Naive thymus-derived CD4-positive, alpha-beta T cell (primary cell): ENCODE data around the gene GSTT2. TPM values are rescaled to one million over a fixed set of nuclear protein-coding genes. Genes with fewer than 3 reads are reported as not detected.

Experiments used
- ATAC-seq: fragments of 150-1000 bp; cut with Tn5 transposase; 2 replicates; pipeline ENCODE4 v1.10.0; 2021; ENCODE audit warnings: mild to moderate bottlenecking, moderate library complexity
- CTCF ChIA-PET: fragments of 350-600 bp; sonication (Branson Sonifier 250); formaldehyde crosslinking; loops from one replicate; lab custom pipeline; 2021; ENCODE audit warnings: antibody characterized with exemption; lab: Charles Lee
- POLR2A ChIA-PET: fragments of 350-600 bp; sonication (Branson Sonifier 250); formaldehyde crosslinking; loops from one replicate; lab custom pipeline; 2021; ENCODE audit warnings: antibody characterized with exemption, inconsistent platforms; lab: Charles Lee
- DNase-seq, 9 donors: peaks; one replicate each; pipeline versions ENCODE4 v3.0.0 to v3.0.0-alpha.2; 2020 to 2022; ENCODE audit warnings: mixed read lengths in 1 of 9
- H3K27ac ChIP-seq: one replicate; pipeline ENCODE4 v1.7.0; 2013; ENCODE audit warnings: mild to moderate bottlenecking, low read depth, low read length, moderate library complexity
- H3K27me3 ChIP-seq, 2 donors: one replicate each; pipeline ENCODE4 v1.7.0; 2013; ENCODE audit warnings: low read length in 2 of 2, mild to moderate bottlenecking in 2 of 2, moderate library complexity in 2 of 2; ENCODE audit not compliant: control insufficient read depth in 2 of 2, insufficient read depth in 2 of 2
- H3K36me3 ChIP-seq, 3 experiments: 1 replicate in 2 of 3; 2 replicates in 1 of 3; pipeline ENCODE4 v1.7.0; 2013; ENCODE audit warnings: low read length in 3 of 3, mild to moderate bottlenecking in 3 of 3, moderate library complexity in 1 of 3; ENCODE audit not compliant: insufficient read depth in 3 of 3, control insufficient read depth in 2 of 3
- H3K4me1 ChIP-seq, 2 donors: one replicate each; pipeline ENCODE4 v1.7.0; 2013; ENCODE audit warnings: low read length in 2 of 2, mild to moderate bottlenecking in 2 of 2, moderate library complexity in 1 of 2; ENCODE audit not compliant: control insufficient read depth in 2 of 2, insufficient read depth in 2 of 2
- H3K4me3 ChIP-seq: 2 replicates; pipeline ENCODE4 v1.7.0; 2013; ENCODE audit warnings: mild to moderate bottlenecking, low read length
- H3K9me3 ChIP-seq, 3 experiments: 1 replicate in 2 of 3; 2 replicates in 1 of 3; pipeline ENCODE4 v1.7.0; 2013; ENCODE audit warnings: low read length in 3 of 3; ENCODE audit not compliant: control insufficient read depth in 2 of 3
- H3K27ac Mint-ChIP-seq, 9 donors: one replicate each; pipeline ENCODE4 v1.8.0; 2020 to 2022; ENCODE audit warnings: mixed read lengths in 9 of 9, mild to moderate bottlenecking in 8 of 9, moderate library complexity in 5 of 9, inconsistent platforms in 2 of 9
- H3K27me3 Mint-ChIP-seq, 5 donors: one replicate each; pipeline ENCODE4 v1.8.0; 2021 to 2022; ENCODE audit warnings: mixed read lengths in 5 of 5, mild to moderate bottlenecking in 1 of 5
- H3K36me3 Mint-ChIP-seq, 5 donors: one replicate each; pipeline ENCODE4 v1.8.0; 2020 to 2022; ENCODE audit warnings: mixed read lengths in 5 of 5, mild to moderate bottlenecking in 3 of 5, inconsistent platforms in 1 of 5
- H3K4me1 Mint-ChIP-seq, 7 donors: one replicate each; pipeline ENCODE4 v1.8.0; 2020 to 2022; ENCODE audit warnings: mixed read lengths in 7 of 7, mild to moderate bottlenecking in 3 of 7, inconsistent platforms in 1 of 7
- H3K4me3 Mint-ChIP-seq, 10 donors: one replicate each; pipeline ENCODE4 v1.8.0; 2020 to 2022; ENCODE audit warnings: mild to moderate bottlenecking in 10 of 10, mixed read lengths in 10 of 10, moderate library complexity in 6 of 10, inconsistent platforms in 2 of 10
- H3K9me3 Mint-ChIP-seq, 11 donors: one replicate each; pipeline ENCODE4 v1.8.0; 2020 to 2022; ENCODE audit warnings: mixed read lengths in 11 of 11, mild to moderate bottlenecking in 4 of 11, inconsistent platforms in 1 of 11, moderate library complexity in 1 of 11
- intact Hi-C, 2 donors: fragments of 100-400 bp; cut with micrococcal nuclease; formaldehyde crosslinking; loops; one replicate each; pipeline ENCODE4 v1.15.1; 2023
- polyA plus RNA-seq, 2 donors: library from polyadenylated mRNA; unstranded; fragments of 300-500 nt; fragmentation: Illumina TruSeq; gene quantifications; one replicate each; pipeline ENCODE4 v1.2.3, GENCODE V29; 2021
- total RNA-seq, 6 experiments: library from RNA in 5 of 6; stranded (reverse) in 5 of 6; gene quantifications; 1 replicate in 5 of 6; 2 replicates in 1 of 6; pipeline ENCODE4 v1.2.3 and lab custom pipeline; 2021 to 2026

GSTT2 gene
- total and polyA plus RNA-seq, 7 experiments from 2014 or later: not detected

- no peak overlapping the region for H3K4me3 Mint-ChIP-seq
- CTCF ChIA-PET: no interaction called here
Observed at GRCh38 chr22:24006207-24006913, 26.4 kb downstream of the GSTT2 start.

DNA sequence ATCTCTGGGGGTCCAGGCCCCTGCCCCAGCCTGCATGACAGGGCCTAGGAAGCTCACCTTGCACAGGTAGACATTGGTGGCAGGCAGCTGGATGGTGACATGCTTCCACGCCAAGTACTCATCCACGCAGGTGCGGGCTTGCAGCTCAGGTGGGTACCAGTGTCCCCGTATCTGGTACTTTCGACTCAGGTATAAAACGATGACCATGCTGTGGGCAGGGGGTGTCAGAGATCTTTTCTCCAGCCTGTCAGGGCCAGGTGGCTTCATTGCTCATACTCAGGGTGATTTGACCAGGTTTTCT is 26.9 kb downstream of the GSTT2 start:
- Mint-ChIP-seq H3K4me1 (peaks cover 5 to 16% (median 12%) of the 10 kb centered on the region in 7 donors), H3K27ac (no peak overlapping the region), H3K36me3 (peaks cover 0 to 4% (median 0%) of the 10 kb centered on the region in 5 donors), H3K27me3 (peaks cover 0 to 5% (median 0%) of the 10 kb centered on the region in 5 donors), H3K9me3 (peaks cover 0 to 6% (median 0%) of the 10 kb centered on the region in 11 donors), H3K4me3 (no peak overlapping the region)
- ChIA-PET CTCF (no interaction called here), POLR2A (no interaction called here)
- no peak overlapping the region for H3K4me3 ChIP-seq
- no peak overlapping the region for H3K27ac ChIP-seq
- ATAC-seq: no peak
- peaks cover 0 to 3% of the 10 kb centered on the region in 2 donors for H3K4me1 ChIP-seq
- peaks cover 0 to 5% (median 0%) of the 10 kb centered on the region in 3 experiments for H3K36me3 ChIP-seq
- no peak for DNase-seq
- intact Hi-C loops: no loop called here
- no peaks in the 10 kb centered on the region for H3K9me3 ChIP-seq
- no peaks in the 10 kb centered on the region for H3K27me3 ChIP-seq

More at GRCh38 chr22:24006207-24006913, 26.4 kb downstream of the GSTT2 start:
- Histone ChIP-seq H3K4me3 (no peak overlapping the region), H3K4me1 (no peaks in the 10 kb centered on the region), H3K27ac (no peak overlapping the region), H3K27me3 (no peaks in the 10 kb centered on the region), H3K9me3 (no peaks in the 10 kb centered on the region), H3K36me3 (peaks cover 0 to 3% (median 0%) of the 10 kb centered on the region in 3 experiments)
- ATAC-seq (no peak), DNase-seq (no peak)
- Mint-ChIP-seq H3K27me3 (peaks cover 0 to 7% (median 0%) of the 10 kb centered on the region in 5 donors), H3K4me1 (peaks cover 5 to 16% (median 12%) of the 10 kb centered on the region in 7 donors), H3K36me3 (peaks cover 0 to 4% (median 0%) of the 10 kb centered on the region in 5 donors), H3K27ac (peak overlapping the region in 1 of 9 donors; percentile 8), H3K9me3 (peaks cover 0 to 6% (median 0%) of the 10 kb centered on the region in 11 donors)
- POLR2A ChIA-PET: no interaction called here
- intact Hi-C loops: no loop called here

GRCh38 chr22:24007253-24008021 is 27.5 kb downstream of the GSTT2 start:
- ChIA-PET POLR2A (no interaction called here), CTCF (no interaction called here)

GRCh38 chr22:24008022-24008283 is 28.0 kb downstream of the GSTT2 start:
- peaks cover 0 to 4% (median 0%) of the 10 kb centered on the region in 5 donors for H3K36me3 Mint-ChIP-seq
- intact Hi-C loops: no loop called here
- no peaks in the 10 kb centered on the region for H3K9me3 ChIP-seq
- no peak overlapping the region for H3K4me3 ChIP-seq
- peak overlapping the region in 1 of 9 donors; percentile 28 for H3K27ac Mint-ChIP-seq
- no peak overlapping the region for H3K27ac ChIP-seq
- DNase-seq (no peak), ATAC-seq (no peak)
- H3K27me3 ChIP-seq: no peaks in the 10 kb centered on the region
- POLR2A ChIA-PET: no interaction called here
- H3K36me3 ChIP-seq: peaks cover 0 to 5% (median 0%) of the 10 kb centered on the region in 3 experiments
- CTCF ChIA-PET: no interaction called here
- H3K9me3 Mint-ChIP-seq: peaks cover 0 to 6% (median 0%) of the 10 kb centered on the region in 11 donors
- H3K4me3 Mint-ChIP-seq: no peak overlapping the region
- peaks cover 5 to 25% (median 19%) of the 10 kb centered on the region in 7 donors for H3K4me1 Mint-ChIP-seq
- peaks cover 0 to 4% (median 0%) of the 10 kb centered on the region in 5 donors for H3K27me3 Mint-ChIP-seq
- peaks cover 4 to 10% of the 10 kb centered on the region in 2 donors for H3K4me1 ChIP-seq

More at GRCh38 chr22:24007253-24008021, 27.5 kb downstream of the GSTT2 start:
- Histone ChIP-seq H3K27ac (no peak overlapping the region), H3K4me3 (no peak overlapping the region), H3K36me3 (peaks cover 0 to 5% (median 0%) of the 10 kb centered on the region in 3 experiments), H3K4me1 (peaks cover 2 to 9% of the 10 kb centered on the region in 2 donors), H3K27me3 (no peaks in the 10 kb centered on the region), H3K9me3 (no peaks in the 10 kb centered on the region)
- Mint-ChIP-seq H3K4me1 (peaks cover 5 to 22% (median 17%) of the 10 kb centered on the region in 7 donors), H3K4me3 (no peak overlapping the region), H3K9me3 (peaks cover 0 to 6% (median 0%) of the 10 kb centered on the region in 11 donors), H3K27me3 (peaks cover 0 to 4% (median 0%) of the 10 kb centered on the region in 5 donors), H3K36me3 (peaks cover 0 to 4% (median 0%) of the 10 kb centered on the region in 5 donors), H3K27ac (no peak overlapping the region)
- no peak for DNase-seq
- ATAC-seq: no peak
- intact Hi-C loops: no loop called here

DNA sequence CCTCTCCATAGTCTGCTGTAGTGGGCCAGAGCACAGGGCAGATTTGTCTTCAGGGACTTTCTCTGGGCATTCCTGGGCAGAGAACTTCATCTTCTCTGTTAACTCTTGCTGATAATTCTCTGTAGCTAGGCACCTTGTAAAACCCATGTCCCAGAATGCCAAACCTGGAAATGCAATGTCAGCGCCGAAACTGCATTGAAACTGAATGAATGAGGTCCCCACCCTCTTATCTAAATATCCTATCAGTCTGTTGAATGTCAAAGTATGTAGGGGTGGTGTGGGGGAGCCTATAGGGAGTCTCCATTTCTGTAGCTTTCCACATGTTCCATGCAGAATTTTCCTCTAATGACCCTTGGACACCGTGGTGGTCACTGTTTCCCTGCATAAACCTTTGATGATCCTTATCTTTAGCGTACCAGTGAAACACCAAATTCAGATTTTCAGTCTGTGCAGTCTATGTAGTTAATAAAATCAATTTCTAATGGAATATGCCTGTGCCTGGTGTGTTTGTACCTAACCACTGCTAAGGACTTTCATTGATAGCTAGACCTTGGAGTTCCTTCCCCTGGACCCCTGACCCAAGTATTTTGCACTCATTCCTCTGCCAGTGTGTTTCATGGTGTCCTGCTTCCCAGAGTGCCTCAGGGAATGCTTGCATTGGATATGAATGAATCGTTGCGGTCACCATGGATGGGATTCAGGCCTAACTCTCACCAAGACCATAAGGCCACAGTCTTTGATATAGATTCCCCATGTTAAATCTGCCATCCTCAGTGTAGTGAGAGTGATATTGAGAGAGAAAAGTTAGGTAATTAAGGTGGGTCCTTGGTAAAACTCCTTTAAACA is 28.7 kb downstream of the GSTT2 start:
- Histone ChIP-seq H3K4me1 (peaks cover 4 to 10% of the 10 kb centered on the region in 2 donors), H3K36me3 (peaks cover 0 to 5% (median 0%) of the 10 kb centered on the region in 3 experiments), H3K27me3 (no peaks in the 10 kb centered on the region), H3K27ac (no peak overlapping the region), H3K4me3 (no peak overlapping the region), H3K9me3 (no peaks in the 10 kb centered on the region)
- Mint-ChIP-seq H3K9me3 (peaks cover 0 to 6% (median 0%) of the 10 kb centered on the region in 11 donors), H3K27me3 (no peaks in the 10 kb centered on the region), H3K36me3 (peaks cover 0 to 4% (median 0%) of the 10 kb centered on the region in 5 donors), H3K4me3 (no peak overlapping the region), H3K4me1 (peaks cover 9 to 30% (median 24%) of the 10 kb centered on the region in 7 donors), H3K27ac (peak overlapping the region in 3 of 9 donors; percentile 12 to 37 (median 28))
- ATAC-seq: no peak
- intact Hi-C loops: no loop called here
- ChIA-PET CTCF (no interaction called here), POLR2A (no interaction called here)
- no peak for DNase-seq
